KOPT-K1 (cell line): ENCODE results near the gene SLC30A4.

Experiments used
- H3K27ac ChIP-seq: fragments of 200-600 bp; sonication (generic); 2 replicates; pipeline ENCODE4 v1.5.1; 2016; ENCODE audit warnings: antibody characterized with exemption, mild to moderate bottlenecking, low read depth, low read length; ENCODE audit not compliant: poor library complexity, severe bottlenecking
- H3K36me3 ChIP-seq: fragments of 200-600 bp; sonication (generic); 2 replicates; pipeline ENCODE4 v1.5.1; 2017; ENCODE audit warnings: antibody characterized with exemption, mild to moderate bottlenecking, low read length, moderate library complexity; ENCODE audit not compliant: insufficient read depth
- H3K9me3 ChIP-seq: fragments of 200-600 bp; sonication (generic); 2 replicates; pipeline ENCODE4 v1.5.1; 2017; ENCODE audit warnings: antibody characterized with exemption, low read length, mild to moderate bottlenecking; ENCODE audit not compliant: insufficient read depth, poor library complexity, severe bottlenecking

Gene SLC30A4

GRCh38 chr15:45449395-45449794, 73.2 kb downstream of the SLC30A4 start:
- H3K27ac ChIP-seq: no peak overlapping the region
- H3K36me3 ChIP-seq: no peaks in the 10 kb centered on the region
- H3K9me3 ChIP-seq: no peaks in the 10 kb centered on the region

DNA sequence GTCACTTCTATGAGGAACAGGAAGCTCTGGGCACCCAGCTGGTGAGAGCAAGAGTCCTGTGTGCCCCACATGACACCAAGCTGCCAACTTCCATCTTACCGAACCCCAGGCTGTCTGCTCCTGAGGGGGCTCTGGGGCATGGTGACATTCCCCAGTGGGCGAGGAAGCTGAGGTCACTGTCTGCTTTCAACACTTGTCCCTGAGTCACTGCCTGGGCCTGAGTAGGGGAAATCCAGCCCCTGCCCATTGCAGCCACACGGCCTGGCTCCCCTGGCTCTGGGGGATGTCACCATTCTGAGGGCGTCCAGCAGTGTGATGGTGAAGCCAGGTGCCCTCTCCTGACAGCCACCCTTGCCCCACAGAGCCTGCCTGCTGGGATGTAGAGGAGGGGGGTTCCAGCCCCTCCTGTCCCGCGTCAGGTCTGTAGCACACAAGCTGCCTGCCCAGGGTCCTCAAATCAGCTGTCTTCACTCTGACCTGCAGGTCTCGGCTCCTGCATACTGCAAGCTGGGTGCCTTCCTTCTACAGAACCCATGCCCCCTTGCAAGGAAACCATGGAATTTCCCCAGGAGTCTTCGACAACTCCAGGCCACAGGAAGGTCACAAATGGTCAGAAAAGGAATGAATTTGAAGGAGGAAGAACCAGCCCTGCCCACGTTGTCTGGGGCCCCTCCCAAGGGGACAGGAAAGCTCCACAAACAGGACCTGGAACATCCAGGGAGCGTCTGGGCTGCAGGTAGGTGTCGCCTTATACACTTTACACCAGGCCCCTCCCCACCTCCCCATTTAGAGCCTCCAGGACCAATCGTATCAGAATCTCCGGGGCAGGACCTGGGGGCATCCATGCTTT, 74.3 kb downstream of the SLC30A4 start:
- Histone ChIP-seq H3K27ac (no peak overlapping the region), H3K9me3 (no peaks in the 10 kb centered on the region), H3K36me3 (no peaks in the 10 kb centered on the region)

DNA sequence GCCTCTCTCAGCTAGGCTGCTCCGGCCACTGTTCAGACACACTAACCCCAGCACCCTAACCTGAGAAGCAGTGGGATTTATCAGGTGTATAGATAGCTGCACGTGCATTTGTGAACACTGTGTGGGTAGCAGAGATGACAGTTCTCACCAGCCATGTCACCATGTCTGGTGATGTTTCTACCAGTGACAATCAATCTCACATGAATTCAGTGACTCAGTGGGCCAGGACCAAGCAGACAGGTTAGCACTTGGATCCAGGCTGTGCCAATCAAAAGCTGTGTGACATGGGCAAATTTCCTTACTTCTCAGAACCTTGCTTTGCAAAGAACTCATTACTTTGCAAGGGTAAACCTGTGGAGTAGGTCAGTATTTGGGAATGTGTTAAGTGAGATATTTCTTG, 78.9 kb downstream of the SLC30A4 start:
- Histone ChIP-seq H3K36me3 (no peaks in the 10 kb centered on the region), H3K9me3 (no peaks in the 10 kb centered on the region), H3K27ac (no peak overlapping the region)

- no peaks in the 10 kb centered on the region for H3K36me3 ChIP-seq
- H3K9me3 ChIP-seq: no peaks in the 10 kb centered on the region
- no peak overlapping the region for H3K27ac ChIP-seq
Observed at GRCh38 chr15:45442507-45443135, 79.9 kb downstream of the SLC30A4 start.

DNA sequence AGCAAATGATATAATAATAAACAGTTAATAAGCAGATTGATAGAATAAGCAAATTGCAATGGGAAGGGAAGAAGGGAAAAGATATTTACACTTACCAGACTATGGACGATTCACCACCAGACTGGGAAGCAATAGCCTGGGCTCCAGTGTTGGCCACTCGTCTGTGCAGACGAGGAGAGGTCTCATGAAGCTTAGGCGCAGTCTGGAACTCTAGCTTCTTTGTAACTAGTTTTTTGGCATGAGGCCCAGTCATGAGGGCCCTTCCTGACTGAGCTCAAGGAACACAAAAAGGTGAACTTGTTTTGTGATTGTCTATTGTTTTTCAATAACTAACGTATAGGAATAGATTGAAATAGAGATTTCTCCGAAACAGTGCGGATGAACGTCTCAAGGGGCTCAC, 80.9 kb downstream of the SLC30A4 start:
- Histone ChIP-seq H3K27ac (no peak overlapping the region), H3K9me3 (no peaks in the 10 kb centered on the region), H3K36me3 (no peaks in the 10 kb centered on the region)

DNA sequence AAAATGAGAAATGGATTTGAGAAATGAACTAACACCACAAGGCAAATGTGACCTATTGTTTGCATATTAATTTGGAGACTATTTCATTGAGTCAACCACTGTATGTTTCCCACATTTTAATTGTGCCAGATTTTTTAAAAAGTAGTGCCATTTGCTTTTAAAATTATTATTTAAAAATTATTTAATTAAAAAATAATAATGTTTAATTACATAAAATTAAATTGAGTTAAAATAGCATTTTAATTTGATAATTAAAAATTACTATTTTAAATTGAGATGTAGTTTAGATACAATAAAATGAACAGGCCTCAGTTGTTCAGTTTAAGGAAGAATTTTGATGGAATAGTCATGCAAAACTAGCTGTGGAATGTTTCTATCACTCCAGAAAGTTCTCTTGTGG, 81.5 kb downstream of the SLC30A4 start:
- Histone ChIP-seq H3K27ac (no peak overlapping the region), H3K9me3 (no peaks in the 10 kb centered on the region), H3K36me3 (no peaks in the 10 kb centered on the region)

- Histone ChIP-seq H3K36me3 (no peaks in the 10 kb centered on the region), H3K9me3 (no peaks in the 10 kb centered on the region), H3K27ac (no peak overlapping the region)
Observed at GRCh38 chr15:45439521-45440260, 82.9 kb downstream of the SLC30A4 start.

GRCh38 chr15:45435124-45435903, 87.2 kb downstream of the SLC30A4 start:
- H3K9me3 ChIP-seq: no peaks in the 10 kb centered on the region
- H3K36me3 ChIP-seq: no peaks in the 10 kb centered on the region
- H3K27ac ChIP-seq: no peak overlapping the region

DNA sequence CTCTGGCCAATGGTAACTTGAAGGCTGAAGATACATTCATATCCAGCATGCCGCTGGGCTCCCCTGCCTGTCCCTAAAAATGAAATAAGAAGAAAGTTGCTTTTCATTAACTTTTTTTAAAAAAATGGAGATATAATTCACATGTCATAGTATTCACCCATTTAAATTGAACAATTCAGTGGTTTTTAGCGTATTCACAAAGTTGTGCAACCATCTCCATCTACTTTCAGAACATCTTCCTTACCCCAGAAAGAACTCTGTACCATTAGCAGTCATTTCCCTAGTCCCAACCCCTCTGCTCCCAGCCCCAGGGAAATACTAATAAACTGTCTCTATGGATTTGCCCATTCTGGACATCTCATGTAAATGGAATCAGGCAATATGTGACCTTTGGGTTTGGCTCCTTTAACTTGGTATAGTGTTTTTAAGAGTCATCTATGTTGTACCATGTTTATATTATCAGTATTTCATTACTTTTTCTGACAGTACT, 88.4 kb downstream of the SLC30A4 start:
- no peaks in the 10 kb centered on the region for H3K36me3 ChIP-seq
- no peaks in the 10 kb centered on the region for H3K9me3 ChIP-seq
- no peak overlapping the region for H3K27ac ChIP-seq

GRCh38 chr15:45431511-45431910, 91.0 kb downstream of the SLC30A4 start:
- Histone ChIP-seq H3K27ac (no peak overlapping the region), H3K9me3 (no peaks in the 10 kb centered on the region)

GRCh38 chr15:45429941-45430792, 92.4 kb downstream of the SLC30A4 start:
- Histone ChIP-seq H3K36me3 (no peaks in the 10 kb centered on the region), H3K9me3 (no peaks in the 10 kb centered on the region), H3K27ac (no peak overlapping the region)

More at GRCh38 chr15:45431511-45431910, 91.0 kb downstream of the SLC30A4 start:
- no peaks in the 10 kb centered on the region for H3K36me3 ChIP-seq
